OCI-LY7 (cell line): ENCODE measurements around the gene EP300.

ENCODE experiments used
- EZH2phosphoT487 ChIP-seq: fragments of 200-600 bp; sonication (generic); IDR thresholded peaks from 2 replicates; pipeline ENCODE4 v1.6.1; 2018; ENCODE audit warnings: low read depth, borderline replicate concordance, mild to moderate bottlenecking, mixed run types, antibody characterized with exemption, low read length, moderate library complexity, mixed read lengths
- TF ChIP-seq, protein P1 (sequence below): fragments of 200-600 bp; sonication (generic); conservative IDR thresholded peaks from 2 replicates; pipeline ENCODE4 v1.5.1; 2014; ENCODE audit warnings: mild to moderate bottlenecking, antibody characterized with exemption, low read length, moderate library complexity, mixed read lengths

DNA sequence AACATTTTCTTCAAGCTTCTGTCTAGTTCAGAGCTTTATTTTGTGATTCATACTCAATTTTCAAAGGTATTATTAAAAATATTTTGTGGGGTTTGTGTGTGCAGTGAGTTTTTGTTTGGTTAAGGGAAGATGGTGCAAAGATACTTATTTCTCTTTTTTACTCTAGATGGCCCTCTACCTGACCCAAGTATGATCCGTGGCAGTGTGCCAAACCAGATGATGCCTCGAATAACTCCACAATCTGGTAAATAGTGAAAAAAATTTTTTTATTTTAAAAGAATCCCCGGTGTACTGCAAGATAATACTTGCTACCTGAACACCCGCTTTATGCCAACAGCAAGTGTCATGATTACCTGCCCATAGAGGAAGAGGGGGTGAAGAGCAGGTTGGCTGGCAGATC lies 54.2 kb downstream of the EP300 start:
- TF ChIP-seq, protein P1, sequence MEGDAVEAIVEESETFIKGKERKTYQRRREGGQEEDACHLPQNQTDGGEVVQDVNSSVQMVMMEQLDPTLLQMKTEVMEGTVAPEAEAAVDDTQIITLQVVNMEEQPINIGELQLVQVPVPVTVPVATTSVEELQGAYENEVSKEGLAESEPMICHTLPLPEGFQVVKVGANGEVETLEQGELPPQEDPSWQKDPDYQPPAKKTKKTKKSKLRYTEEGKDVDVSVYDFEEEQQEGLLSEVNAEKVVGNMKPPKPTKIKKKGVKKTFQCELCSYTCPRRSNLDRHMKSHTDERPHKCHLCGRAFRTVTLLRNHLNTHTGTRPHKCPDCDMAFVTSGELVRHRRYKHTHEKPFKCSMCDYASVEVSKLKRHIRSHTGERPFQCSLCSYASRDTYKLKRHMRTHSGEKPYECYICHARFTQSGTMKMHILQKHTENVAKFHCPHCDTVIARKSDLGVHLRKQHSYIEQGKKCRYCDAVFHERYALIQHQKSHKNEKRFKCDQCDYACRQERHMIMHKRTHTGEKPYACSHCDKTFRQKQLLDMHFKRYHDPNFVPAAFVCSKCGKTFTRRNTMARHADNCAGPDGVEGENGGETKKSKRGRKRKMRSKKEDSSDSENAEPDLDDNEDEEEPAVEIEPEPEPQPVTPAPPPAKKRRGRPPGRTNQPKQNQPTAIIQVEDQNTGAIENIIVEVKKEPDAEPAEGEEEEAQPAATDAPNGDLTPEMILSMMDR: no peak
- TF ChIP-seq EZH2phosphoT487: no peak
